GM12892 (cell line): Measurements from ENCODE around the gene C17orf100.
"Not testable (repeated sequence)": the region's sequence is repeated elsewhere in the genome, so short reads cannot be mapped to it uniquely, and the experiment has no call there.

Experiments
- POLR2A ChIP-seq: IDR thresholded peaks from 2 replicates; pipeline ENCODE4 v1.6.1; 2011; ENCODE audit warnings: low read depth, low read length, control low read depth
- POLR2AphosphoS5 ChIP-seq: IDR thresholded peaks from 2 replicates; pipeline ENCODE4 v1.6.1; 2011; ENCODE audit warnings: low read depth, low read length, control low read depth

DNA sequence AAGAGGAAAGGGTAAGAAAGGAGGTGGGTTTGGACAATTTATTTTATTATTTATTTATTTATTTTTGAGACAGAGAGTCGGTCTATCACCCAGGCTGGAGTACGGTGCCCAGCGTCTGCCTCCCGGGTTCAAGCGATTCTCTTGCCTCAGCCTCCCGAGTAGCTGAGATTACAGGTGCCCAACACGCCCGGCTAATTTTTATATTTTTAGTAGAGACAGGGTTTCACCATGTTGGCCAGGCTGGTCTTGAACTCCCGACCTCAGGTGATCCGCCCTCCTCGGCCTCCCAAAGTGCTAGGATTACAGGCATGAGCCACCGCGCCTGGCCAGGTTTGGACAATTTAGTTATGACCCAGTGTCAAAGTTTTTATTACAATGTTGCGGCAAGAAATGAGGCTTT lies 11.6 kb downstream of the C17orf100 start:
- TF ChIP-seq POLR2A, POLR2AphosphoS5: not testable (repeated sequence)
